ENCODE data around the gene URM1.

URM1 gene

GRCh38 chr9:128349772-128350171 lies 21.4 kb upstream of the URM1 start:
- no peak for DNase-seq

GRCh38 chr9:128355451-128355850 lies 15.7 kb upstream of the URM1 start:
- DNase-seq, result no peak

- no peak for DNase-seq
Measured at GRCh38 chr9:128358090-128358489, 13.1 kb upstream of the URM1 start.

DNA sequence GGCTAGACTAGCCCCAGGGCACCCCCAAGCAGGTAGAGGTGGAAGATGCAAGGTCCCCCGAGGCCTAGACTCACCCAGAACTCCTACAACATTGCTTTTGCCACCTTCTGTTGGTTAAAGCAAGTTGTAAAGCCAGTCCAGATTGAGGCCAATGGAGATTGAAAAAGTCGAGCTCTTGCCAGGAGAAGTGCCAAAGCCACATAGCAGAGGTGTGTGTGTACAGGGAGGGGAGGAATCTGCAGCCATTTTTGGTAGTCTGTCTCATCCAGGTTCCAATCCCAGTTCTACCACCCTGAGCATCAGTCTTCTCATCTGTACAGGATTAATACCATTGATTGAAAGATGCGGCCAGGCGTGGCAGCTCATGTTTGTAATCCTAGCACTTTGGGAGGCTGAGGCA lies 12.3 kb upstream of the URM1 start:
- no peak for DNase-seq

DNA sequence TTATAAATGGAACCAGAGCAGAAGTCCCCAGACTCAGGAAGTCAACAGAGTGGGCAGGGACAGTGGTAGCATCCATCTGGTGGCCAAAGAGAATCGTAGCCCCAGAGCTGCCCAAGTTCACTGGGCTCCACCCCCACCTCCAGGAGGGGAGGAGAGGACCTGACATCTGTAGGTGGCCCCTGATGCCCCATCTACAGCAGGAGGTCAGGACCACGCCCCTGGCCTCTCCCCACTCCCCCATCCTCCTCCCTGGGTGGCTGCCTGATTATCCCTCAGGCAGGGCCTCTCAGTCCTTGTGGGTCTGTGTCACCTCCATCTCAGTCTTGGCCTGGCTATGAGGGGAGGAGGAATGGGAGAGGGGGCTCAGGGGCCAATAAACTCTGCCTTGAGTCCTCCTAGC lies 10.3 kb upstream of the URM1 start:
- DNase-seq, result no peak

DNA sequence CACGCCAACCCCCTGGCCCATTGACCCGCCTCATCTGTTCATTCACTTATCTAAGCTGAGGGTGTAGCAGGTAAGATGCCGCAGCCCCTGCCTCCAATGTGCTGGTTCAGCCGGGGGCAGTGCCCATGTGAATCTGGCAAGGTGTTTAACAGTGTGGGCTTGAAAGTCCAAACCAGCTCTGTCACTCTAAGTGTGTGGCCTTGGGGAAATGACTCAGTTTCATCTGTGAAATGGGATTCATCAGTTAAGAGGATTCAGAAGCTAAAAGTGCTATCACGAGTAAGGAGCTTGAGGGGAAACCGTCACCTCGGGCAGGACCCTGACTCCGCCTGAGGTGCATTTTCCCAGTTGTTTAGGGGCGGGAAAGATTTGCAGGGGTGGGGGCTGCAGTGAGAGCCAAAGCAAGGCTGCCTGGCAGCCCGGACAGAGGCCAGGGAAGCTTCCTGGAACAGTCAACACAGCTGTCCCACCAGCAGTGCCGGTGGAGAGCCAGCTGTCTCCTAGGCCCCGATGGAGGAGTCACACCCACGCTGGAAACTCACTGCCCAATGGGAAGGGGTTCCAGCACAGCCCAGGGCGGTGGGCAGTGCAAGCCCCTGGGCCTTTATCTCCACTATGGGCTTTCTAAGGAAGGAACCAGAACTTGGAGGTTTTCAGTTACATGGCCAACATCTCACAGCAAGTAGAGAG lies 9.7 kb upstream of the URM1 start:
- no peak for DNase-seq

DNA sequence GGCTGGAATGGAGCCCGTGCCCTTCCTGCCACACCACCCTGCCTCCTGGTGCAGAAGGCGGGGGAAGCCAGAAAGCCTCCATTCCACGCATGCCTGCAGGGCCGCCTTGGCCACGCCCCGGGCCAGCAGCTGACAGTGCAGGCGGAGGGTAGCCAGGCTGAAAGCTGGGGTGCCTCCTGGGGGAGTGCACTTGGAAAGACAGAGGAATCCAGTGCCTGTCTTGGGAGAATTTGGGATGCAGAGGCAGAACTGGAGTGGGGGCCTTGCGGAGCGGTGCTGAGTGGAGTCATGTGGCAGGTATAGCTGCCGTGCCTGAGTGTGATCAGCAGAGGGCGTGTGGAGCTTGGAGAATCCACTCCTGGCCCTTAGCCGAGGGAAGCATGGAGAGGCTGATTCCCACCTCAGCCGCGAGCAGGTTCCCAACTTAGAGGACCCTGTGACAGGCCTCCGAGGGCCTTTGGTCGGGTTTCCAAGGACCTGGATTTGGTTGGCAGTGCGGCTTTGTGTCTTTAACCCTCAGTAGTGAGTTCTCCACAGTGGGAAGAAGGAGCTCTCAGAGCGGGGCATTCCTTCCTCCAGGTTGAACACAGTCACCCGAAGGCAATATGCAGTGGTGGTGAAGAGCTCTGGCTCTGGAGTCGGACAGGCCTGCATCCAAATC lies 9.1 kb upstream of the URM1 start:
- peak; percentile 82 for DNase-seq

DNA sequence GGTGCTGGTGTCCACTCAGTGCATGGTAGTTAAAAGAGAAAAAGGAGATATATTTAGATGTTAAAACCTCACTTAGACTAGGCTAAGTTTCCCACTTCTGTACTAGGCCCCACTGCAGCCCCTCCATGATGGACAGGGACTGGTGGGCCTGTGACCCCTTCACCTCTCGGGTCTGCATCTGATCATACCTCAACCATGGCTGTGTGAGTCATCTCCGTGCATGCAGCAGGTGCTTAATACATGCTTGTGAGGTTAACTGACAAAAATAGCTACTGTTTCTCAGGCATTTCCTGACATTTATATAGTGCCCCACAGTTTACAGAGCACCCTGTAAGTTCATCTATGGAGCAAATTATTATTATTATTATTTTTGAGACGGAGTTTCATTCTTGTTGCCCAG lies 8.4 kb upstream of the URM1 start:
- DNase-seq, result no peak

DNA sequence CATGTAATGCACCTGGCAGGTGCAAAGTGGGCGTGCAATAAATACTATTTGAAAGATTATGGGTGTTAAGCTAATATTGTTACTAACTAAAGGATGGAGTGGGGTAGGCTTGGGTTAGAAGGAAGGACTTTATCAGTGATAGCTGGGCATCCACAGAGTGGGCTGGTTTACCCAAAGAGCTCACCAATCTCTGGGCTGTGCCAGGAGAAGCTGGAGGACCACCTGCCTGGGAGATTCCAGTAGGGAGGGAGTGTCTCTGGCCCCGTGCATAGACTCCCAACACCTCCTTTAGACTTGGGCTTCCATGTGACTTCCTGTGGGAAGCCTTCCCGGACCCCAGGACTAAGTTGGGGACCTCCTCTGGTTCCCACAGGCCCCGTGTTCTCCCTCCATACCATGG lies 5.6 kb upstream of the URM1 start:
- DNase-seq, result peak in 1 of 2 experiments; percentile 24

- no peak for DNase-seq
Measured at GRCh38 chr9:128369024-128369706, 2.0 kb upstream of the URM1 start.

DNA sequence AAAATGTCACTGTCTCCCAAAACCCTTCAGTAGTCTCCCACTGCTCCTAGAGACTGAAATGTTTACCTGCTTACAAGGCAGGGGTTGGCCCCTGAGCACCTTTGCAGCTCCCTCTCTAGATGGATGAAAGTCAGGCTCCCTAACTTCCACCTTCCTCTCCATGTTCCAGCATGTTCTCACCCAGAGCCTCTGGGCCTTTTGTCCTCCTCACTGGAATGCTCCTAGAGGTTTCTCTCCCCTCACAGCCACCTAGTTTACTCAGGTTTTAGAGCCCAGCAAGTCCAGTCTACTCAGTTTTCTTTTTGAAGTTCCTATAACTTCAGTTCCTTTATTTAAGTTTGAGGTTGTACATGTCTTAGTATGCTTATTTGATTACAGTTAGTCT lies 815 bp upstream of the URM1 start:
- DNase-seq, result no peak

DNA sequence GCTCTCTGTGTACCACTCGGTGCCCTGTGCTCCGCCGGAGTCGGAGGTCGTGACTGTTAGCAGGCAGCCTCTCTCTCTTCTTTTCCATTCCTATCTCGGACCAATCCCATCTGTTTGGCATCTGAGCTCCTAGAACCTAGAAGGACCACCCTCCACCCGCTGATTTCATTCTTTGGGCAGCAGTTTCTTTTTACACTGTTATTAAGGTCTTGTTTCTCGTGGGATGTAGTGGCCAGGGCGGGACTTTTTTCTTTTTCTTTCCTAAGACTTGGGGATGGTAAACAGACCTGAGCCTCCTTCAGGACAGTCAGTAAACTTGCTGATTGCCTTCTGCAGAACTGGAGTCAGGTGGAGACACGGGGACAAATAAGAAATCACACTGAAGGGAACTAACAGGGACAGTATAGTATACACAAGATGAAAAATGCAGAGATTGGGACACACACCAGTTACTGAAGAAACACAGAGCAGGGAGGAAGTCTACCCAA lies 500 bp downstream of the URM1 start:
- no peak for DNase-seq

GRCh38 chr9:128372188-128372641 lies 1.0 kb downstream of the URM1 start:
- DNase-seq, result peak in 1 of 2 experiments; percentile 8

GRCh38 chr9:128372784-128373183 lies 1.6 kb downstream of the URM1 start:
- no peak for DNase-seq

GRCh38 chr9:128374221-128374675 lies 3.1 kb downstream of the URM1 start:
- DNase-seq, result no peak

GRCh38 chr9:128375865-128376264 lies 4.7 kb downstream of the URM1 start:
- DNase-seq, result no peak

DNA sequence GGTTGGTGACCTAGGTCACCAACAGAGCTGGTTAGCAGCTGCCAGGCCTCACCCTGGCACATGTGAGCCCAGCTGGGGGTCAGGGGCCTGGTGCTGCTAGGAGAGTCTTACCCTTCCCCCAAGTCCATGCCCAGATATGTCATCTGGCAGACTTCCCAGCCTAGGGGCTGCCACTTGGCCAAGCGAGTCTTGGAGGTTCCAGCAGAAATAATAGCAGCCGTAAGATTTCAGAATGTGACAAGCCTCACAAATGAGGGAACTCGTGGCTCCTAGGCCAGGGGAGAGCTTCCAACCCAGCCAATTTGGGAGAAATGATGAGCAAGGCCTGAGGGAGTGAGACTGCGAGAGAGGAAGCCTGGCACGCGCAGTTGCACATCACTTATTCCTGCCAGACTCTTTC lies 11.1 kb downstream of the URM1 start:
- DNase-seq, result no peak

GRCh38 chr9:128383007-128383753 lies 12.0 kb downstream of the URM1 start:
- no peak for DNase-seq

DNA sequence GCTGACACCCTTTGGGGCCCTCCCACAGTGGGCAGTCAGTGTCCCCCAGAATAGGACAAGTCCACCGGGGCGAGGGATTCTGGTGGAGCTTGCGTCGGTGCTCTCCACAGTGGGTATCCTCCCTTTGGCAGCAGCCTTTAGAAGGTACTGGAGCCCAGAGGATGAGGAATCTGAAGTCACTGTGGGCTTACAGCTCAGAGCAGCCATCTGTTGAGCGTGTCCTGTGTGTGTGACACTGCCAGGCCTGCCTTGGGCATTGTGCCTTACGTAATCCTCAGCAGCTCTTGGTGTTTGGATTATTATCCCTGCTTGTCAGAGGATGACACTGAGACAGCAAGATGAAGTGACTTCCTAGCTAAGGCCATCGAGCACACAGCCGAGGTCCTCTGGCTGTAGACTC lies 12.6 kb downstream of the URM1 start:
- no peak for DNase-seq

DNA sequence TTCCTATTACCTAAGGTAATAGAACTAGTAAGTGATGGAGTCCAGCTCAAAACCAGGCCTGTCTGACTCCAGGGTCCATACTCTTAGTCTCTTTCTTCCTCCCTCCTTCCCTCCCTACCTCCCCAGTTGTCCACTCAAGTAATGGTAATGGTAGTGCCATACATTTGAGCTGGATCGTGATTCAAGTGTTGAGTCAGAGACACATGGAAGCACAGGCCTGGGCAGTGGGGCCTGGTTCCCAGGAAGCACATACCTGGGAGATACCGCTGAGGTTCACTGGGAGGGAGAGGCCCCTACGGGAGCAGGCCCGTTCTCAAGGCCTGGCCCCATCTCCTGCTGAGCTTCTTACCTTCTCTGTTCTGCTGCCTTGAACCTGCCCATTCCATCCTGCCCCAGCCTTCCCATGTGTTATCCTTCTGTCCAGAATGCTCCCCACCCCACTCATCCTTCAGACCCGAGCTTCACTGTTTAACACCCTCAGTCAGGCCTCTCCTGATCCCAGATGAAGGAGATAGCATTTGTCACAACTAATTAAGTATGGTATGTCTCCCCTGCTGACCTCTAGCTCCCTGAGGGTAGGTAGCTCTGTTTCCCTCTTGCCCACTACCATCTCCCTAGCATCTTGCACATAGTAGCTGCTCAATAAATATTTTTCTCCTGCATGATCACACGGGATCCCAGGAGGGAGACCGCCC lies 13.8 kb downstream of the URM1 start:
- DNase-seq, result no peak

DNA sequence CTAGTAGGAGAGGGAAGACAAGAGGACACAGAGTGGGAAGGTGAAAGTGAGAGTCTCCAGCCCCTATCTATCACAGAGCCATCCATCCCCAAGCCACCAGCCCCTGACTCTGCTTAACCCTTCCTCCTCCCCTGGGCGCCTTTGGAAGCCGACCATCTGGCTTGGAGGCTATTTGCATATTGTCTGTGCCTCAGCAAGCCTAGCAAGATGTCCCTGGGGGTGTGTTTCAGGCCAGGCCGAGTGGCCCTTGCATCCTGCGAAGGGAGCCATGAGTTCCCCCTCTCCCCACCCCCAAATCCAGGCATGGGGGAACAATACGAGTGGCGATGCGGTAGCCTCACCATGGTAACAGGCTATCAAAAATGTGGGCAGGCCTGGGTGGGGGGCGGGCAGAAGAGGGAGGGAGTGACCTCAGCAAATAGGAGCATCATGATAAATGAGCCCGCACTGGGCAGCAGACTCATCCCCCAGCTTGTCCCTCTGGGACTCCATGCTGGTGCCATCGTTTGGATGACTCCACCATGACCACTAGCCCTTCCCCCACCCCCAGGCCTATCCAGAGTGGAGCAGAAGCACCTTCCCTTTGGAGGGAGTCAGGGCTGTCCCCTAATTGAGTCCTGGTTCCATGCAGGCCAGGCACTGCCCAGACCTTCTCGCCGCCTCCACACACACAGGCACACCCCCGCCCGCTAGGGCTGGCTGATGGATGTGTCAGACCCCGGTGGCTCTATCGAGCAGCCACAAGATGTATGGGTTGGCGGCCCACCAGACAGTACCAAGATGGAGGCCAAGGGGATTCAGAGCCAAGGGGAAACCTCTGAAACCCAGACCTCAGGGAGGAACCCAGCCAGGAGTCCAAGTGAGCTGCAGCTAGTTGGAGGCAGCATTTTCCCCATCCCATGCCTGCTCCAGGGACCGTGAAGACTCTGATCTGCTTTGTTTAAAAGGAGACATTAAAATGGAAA lies 14.6 kb downstream of the URM1 start:
- DNase-seq, result no peak

Data from Kasumi-1 (cell line).